HG03571 (cell line): ENCODE data around the gene AKT3.

Experiments
- ATAC-seq: cut with Tn5 transposase; IDR thresholded peaks from one replicate; pipeline ENCODE4 v1.9.1; 2021; ENCODE audit not compliant: unreplicated experiment

AKT3 gene

GRCh38 chr1:243732637-243733036 lies 117.4 kb downstream of the AKT3 start:
- ATAC-seq = no peak

GRCh38 chr1:243731974-243732625 lies 117.9 kb downstream of the AKT3 start:
- ATAC-seq = no peak

- no peak for ATAC-seq
Observed at GRCh38 chr1:243731301-243731891, 118.6 kb downstream of the AKT3 start.

- ATAC-seq = no peak
Observed at GRCh38 chr1:243730487-243731150, 119.4 kb downstream of the AKT3 start.

GRCh38 chr1:243729956-243730355 lies 120.1 kb downstream of the AKT3 start:
- ATAC-seq = no peak

GRCh38 chr1:243727503-243728203 lies 122.4 kb downstream of the AKT3 start:
- peak; percentile 88 for ATAC-seq

- peak; percentile 14 for ATAC-seq
Observed at GRCh38 chr1:243726806-243727502, 123.1 kb downstream of the AKT3 start.

- no peak for ATAC-seq
Observed at GRCh38 chr1:243725846-243726245, 124.2 kb downstream of the AKT3 start.

- ATAC-seq = no peak
Observed at GRCh38 chr1:243725075-243725474, 125.0 kb downstream of the AKT3 start.

GRCh38 chr1:243723458-243724043 lies 126.5 kb downstream of the AKT3 start:
- ATAC-seq = no peak

- ATAC-seq = no peak
Observed at GRCh38 chr1:243723050-243723449, 127.0 kb downstream of the AKT3 start.

GRCh38 chr1:243719476-243719875 lies 130.6 kb downstream of the AKT3 start:
- no peak for ATAC-seq

GRCh38 chr1:243718893-243719292 lies 131.2 kb downstream of the AKT3 start:
- ATAC-seq = no peak

- ATAC-seq = no peak
Observed at GRCh38 chr1:243718022-243718421, 132.0 kb downstream of the AKT3 start.

- ATAC-seq = no peak
Observed at GRCh38 chr1:243716906-243717305, 133.1 kb downstream of the AKT3 start.

GRCh38 chr1:243715285-243715684 lies 134.8 kb downstream of the AKT3 start:
- ATAC-seq = no peak

GRCh38 chr1:243713470-243714186 lies 136.4 kb downstream of the AKT3 start:
- ATAC-seq = no peak

GRCh38 chr1:243712941-243713340 lies 137.1 kb downstream of the AKT3 start:
- ATAC-seq = no peak

- no peak for ATAC-seq
Observed at GRCh38 chr1:243712242-243712641, 137.8 kb downstream of the AKT3 start.

- ATAC-seq = no peak
Observed at GRCh38 chr1:243710467-243710866, 139.6 kb downstream of the AKT3 start.
